ENCODE data around the gene PHOSPHO2. TPM values are rescaled to one million over a fixed set of nuclear protein-coding genes. Genes with fewer than 3 reads are reported as not detected.

PHOSPHO2 gene
- polyA plus RNA-seq, 1 donor (not counting 4 experiments of a cell fraction or from before 2014, with no cell fraction given): 2.9 TPM

GRCh38 chr2:169716238-169716886 is 22.1 kb downstream of the PHOSPHO2 start:
- H3K4me1 ChIP-seq (ENCODE audit: control insufficient read depth, extremely low read depth, insufficient read depth, low read length): peaks cover 3% of the 10 kb centered on the region
- no peaks in the 10 kb centered on the region for H3K27me3 ChIP-seq (ENCODE audit: control insufficient read depth, extremely low read depth, insufficient read depth, low read length)
- no peaks in the 10 kb centered on the region for H3K9me3 ChIP-seq (ENCODE audit: control insufficient read depth, low read depth, low read length)
- no peaks in the 10 kb centered on the region for H4K20me1 ChIP-seq (ENCODE audit: control insufficient read depth, extremely low read depth, insufficient read depth, low read length)
- no peak for DNase-seq (ENCODE audit: low read depth, low spot score)
- dilution Hi-C loops (cut with MboI; ENCODE audit: extremely low pct_ligation_motif_present, low sequenced_read_pairs): no loop called here
- FAIRE-seq: no peak
- H3K9me1 ChIP-seq (ENCODE audit: control insufficient read depth, extremely low read depth, insufficient read depth, low read length): no peaks in the 10 kb centered on the region
- no peaks in the 10 kb centered on the region for H3K79me2 ChIP-seq (ENCODE audit: control insufficient read depth, insufficient read depth, low read length)
- H3K9ac ChIP-seq (ENCODE audit: control insufficient read depth, extremely low read depth, insufficient read depth, low read length): no peak overlapping the region
- no peak overlapping the region for H3K4me3 ChIP-seq (ENCODE audit: control insufficient read depth in 2 of 3, extremely low read depth in 1 of 3, insufficient read depth in 2 of 3, low read depth in 1 of 3, low read length in 3 of 3)
- no peak overlapping the region for H3K27ac ChIP-seq (ENCODE audit: control insufficient read depth, insufficient read depth, low read length)
- H2AFZ ChIP-seq (ENCODE audit: control insufficient read depth, low read length): no peak overlapping the region
- H3K4me2 ChIP-seq (ENCODE audit: control insufficient read depth, extremely low read depth, insufficient read depth, low read depth, low read length): no peak overlapping the region
- no peaks in the 10 kb centered on the region for H3K36me3 ChIP-seq (ENCODE audit: control insufficient read depth in 2 of 2, extremely low read depth in 1 of 2, insufficient read depth in 2 of 2, low read length in 2 of 2)
- TF ChIP-seq CTCF (optimal IDR thresholded peaks at IDR 0.05 in 1 of 3, IDR thresholded peaks at IDR 0.05 in 1 of 3, conservative IDR thresholded peaks at IDR 0.05 in 1 of 3; ENCODE audit: extremely low read depth in 1 of 3, insufficient read depth in 2 of 3, low read length in 3 of 3): no peak
- TF ChIP-seq EZH2 (IDR thresholded peaks at IDR 0.05; ENCODE audit: low read length): no peak

DNA sequence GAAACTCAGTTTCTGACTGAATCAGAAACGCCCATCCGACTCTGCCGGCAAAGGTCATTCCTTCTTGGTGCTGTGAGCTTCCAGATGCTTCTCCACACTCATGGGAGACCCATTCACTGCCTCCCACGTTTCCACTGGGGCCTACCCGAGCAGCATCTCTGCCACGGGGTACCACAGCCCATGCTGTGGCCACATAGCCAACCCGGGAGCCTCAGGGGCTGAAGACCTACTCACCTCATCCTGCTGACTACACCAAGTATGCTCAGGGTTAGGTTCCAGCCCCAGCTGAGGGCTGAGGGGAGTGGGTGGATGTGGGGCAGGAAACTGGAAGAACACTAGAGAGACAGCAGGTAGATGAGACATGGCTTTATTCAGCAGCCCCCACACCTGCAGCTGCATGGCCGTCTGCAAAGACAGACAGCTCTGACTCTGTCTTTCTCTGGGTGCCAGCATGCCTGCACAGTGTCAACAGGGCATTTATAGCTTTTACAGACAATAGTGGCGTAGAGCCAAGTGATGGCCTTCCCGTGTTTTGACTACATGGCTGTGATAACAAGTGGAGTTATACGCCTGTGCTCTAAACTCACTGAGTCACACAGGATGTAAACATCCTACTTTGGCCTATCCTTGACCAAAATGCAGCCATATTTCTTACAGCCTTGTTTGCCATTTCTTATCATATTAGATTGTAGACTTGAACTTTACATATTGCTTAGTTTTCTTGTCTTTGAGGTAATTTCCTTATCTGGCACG is 22.8 kb downstream of the PHOSPHO2 start:
- Histone ChIP-seq H4K20me1 (ENCODE audit: control insufficient read depth, extremely low read depth, insufficient read depth, low read length) (no peaks in the 10 kb centered on the region), H3K4me2 (ENCODE audit: control insufficient read depth, extremely low read depth, insufficient read depth, low read depth, low read length) (no peak overlapping the region), H3K27me3 (ENCODE audit: control insufficient read depth, extremely low read depth, insufficient read depth, low read length) (no peaks in the 10 kb centered on the region), H3K36me3 (ENCODE audit: control insufficient read depth in 2 of 2, extremely low read depth in 1 of 2, insufficient read depth in 2 of 2, low read length in 2 of 2) (no peaks in the 10 kb centered on the region), H3K9me3 (ENCODE audit: control insufficient read depth, low read depth, low read length) (no peaks in the 10 kb centered on the region), H3K9ac (ENCODE audit: control insufficient read depth, extremely low read depth, insufficient read depth, low read length) (no peak overlapping the region), H3K4me3 (ENCODE audit: control insufficient read depth in 2 of 3, extremely low read depth in 1 of 3, insufficient read depth in 2 of 3, low read depth in 1 of 3, low read length in 3 of 3) (no peak overlapping the region), H3K27ac (ENCODE audit: control insufficient read depth, insufficient read depth, low read length) (no peak overlapping the region), H3K79me2 (ENCODE audit: control insufficient read depth, insufficient read depth, low read length) (no peaks in the 10 kb centered on the region), H3K9me1 (ENCODE audit: control insufficient read depth, extremely low read depth, insufficient read depth, low read length) (no peaks in the 10 kb centered on the region), H3K4me1 (ENCODE audit: control insufficient read depth, extremely low read depth, insufficient read depth, low read length) (peaks cover 3% of the 10 kb centered on the region), H2AFZ (ENCODE audit: control insufficient read depth, low read length) (no peak overlapping the region)
- TF ChIP-seq CTCF (optimal IDR thresholded peaks at IDR 0.05 in 1 of 3, IDR thresholded peaks at IDR 0.05 in 1 of 3, conservative IDR thresholded peaks at IDR 0.05 in 1 of 3; ENCODE audit: extremely low read depth in 1 of 3, insufficient read depth in 2 of 3, low read length in 3 of 3) (no peak), EZH2 (IDR thresholded peaks at IDR 0.05; ENCODE audit: low read length) (no peak)
- no peak for FAIRE-seq
- no peak for DNase-seq (ENCODE audit: low read depth, low spot score)
- dilution Hi-C loops (cut with MboI; ENCODE audit: extremely low pct_ligation_motif_present, low sequenced_read_pairs): no loop called here
